Neural cell (in vitro differentiated cells): ENCODE data around the gene STAP2.

ENCODE experiments used
- CTCF ChIP-seq: fragments of 450-650 bp; IDR thresholded peaks from 2 replicates; pipeline ENCODE4 v1.5.1; 2014; ENCODE audit warnings: antibody characterized with exemption, mild to moderate bottlenecking, moderate library complexity; ENCODE audit not compliant: poor library complexity, severe bottlenecking
- EZH2 ChIP-seq: fragments of 200-600, 300-800 bp; shearing (Covaris generic), sonication (generic); IDR thresholded peaks from 2 replicates; pipeline ENCODE4 v1.6.1; 2014; ENCODE audit warnings: antibody characterized with exemption, low read length, borderline replicate concordance, mild to moderate bottlenecking; ENCODE audit not compliant: insufficient read depth, poor library complexity, severe bottlenecking
- POLR2AphosphoS5 ChIP-seq: IDR thresholded peaks from 2 replicates; pipeline ENCODE4 v1.6.1; 2012
- RAD21 ChIP-seq: fragments of 450-650 bp; conservative IDR thresholded peaks from 2 replicates; pipeline ENCODE4 v1.6.1; 2014; ENCODE audit warnings: antibody characterized with exemption, mild to moderate bottlenecking, moderate library complexity
- TAF1 ChIP-seq: IDR thresholded peaks from 2 replicates; pipeline ENCODE4 v1.6.1; 2012; ENCODE audit warnings: low read depth

GRCh38 chr19:4346020-4346383 is 7.4 kb upstream of the STAP2 start:
- TF ChIP-seq CTCF: no peak
- no peak for TF ChIP-seq POLR2AphosphoS5
- TF ChIP-seq EZH2: no peak
- no peak for TF ChIP-seq TAF1
- no peak for TF ChIP-seq RAD21
